Measurements from ENCODE around the gene GABBR2.
"Not testable (repeated sequence)": the region's sequence is repeated elsewhere in the genome, so short reads cannot be mapped to it uniquely, and the experiment has no call there.

Gene GABBR2

DNA sequence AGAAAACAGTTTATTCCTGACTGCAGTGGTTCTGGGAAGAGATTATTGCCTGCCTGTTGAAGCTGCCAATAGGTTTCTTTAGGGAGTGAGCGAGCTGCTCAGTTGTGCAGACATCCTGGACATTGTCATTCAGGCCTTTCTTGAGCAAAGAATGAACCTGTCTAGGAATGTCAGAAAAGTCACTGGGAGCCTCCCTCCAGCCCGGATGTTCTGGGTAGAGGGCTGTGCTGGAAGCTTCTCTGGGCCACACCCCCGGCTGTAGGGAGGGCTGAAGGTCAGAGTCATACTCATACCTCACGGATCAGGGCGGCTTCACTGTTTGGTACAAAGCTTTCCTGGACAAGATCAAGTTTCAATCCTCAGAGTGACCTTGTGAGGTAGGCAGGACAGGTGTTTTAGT lies 419.9 kb downstream of the GABBR2 start:
- no peak for TF ChIP-seq ZNF274 (IDR thresholded peaks at IDR 0.05; ENCODE audit: low read depth, low read length)
- no peak overlapping the region for H3K4me3 ChIP-seq (ENCODE audit: low read length)

DNA sequence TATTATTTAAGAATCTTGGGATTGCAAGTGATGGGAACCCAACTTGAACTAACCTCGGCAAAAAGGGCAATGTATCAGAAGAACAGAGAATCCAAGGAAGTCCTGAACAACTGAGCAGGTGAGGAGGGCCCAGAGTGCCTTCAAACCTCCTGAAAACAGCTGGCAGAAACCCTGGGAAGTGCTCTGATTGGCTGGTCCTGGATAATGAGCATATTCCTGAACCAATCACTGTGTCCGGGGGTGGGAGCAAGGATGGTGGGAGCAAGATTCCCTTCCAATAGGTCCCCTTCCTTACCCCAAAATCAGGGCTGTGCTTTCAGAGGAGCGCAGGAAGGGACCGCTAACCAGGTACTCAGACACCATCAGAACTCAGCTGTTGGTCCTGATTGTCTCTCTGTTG lies 421.4 kb downstream of the GABBR2 start:
- no peak for TF ChIP-seq ZNF274 (IDR thresholded peaks at IDR 0.05; ENCODE audit: low read depth, low read length)
- H3K4me3 ChIP-seq (ENCODE audit: low read length) = no peak overlapping the region

DNA sequence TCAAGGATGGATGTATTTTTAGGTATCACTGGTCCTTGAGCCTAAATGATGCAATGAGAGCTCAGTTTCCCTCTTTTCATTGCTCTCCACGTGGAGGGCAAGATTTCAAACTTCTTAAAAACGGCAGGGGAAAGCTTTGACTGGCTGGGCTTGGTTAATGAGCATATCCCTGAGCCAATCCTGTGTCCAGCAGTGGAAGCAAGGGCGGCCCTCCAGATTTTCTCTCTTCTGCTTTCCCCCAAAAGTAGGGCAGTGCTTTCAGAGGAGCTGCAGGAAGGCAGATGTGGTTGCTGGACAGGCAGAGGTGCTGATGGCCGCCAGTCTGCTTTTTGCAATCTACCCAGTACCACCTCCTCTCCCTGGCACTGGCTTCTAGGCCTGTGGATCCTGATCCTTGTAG lies 423.3 kb downstream of the GABBR2 start:
- TF ChIP-seq ZNF274 (IDR thresholded peaks at IDR 0.05; ENCODE audit: low read depth, low read length) = no peak
- no peak overlapping the region for H3K4me3 ChIP-seq (ENCODE audit: low read length)

GRCh38 chr9:98284754-98285153 lies 424.0 kb downstream of the GABBR2 start:
- no peak overlapping the region for H3K4me3 ChIP-seq (ENCODE audit: low read length)
- TF ChIP-seq ZNF274 (IDR thresholded peaks at IDR 0.05; ENCODE audit: low read depth, low read length) = no peak

- not testable (repeated sequence) for H3K4me3 ChIP-seq (ENCODE audit: low read length)
Measured at GRCh38 chr9:98283143-98283542, 425.6 kb downstream of the GABBR2 start.

GRCh38 chr9:98281281-98281680 lies 427.5 kb downstream of the GABBR2 start:
- H3K4me3 ChIP-seq (ENCODE audit: low read length) = no peak overlapping the region
- no peak for TF ChIP-seq ZNF274 (IDR thresholded peaks at IDR 0.05; ENCODE audit: low read depth, low read length)

DNA sequence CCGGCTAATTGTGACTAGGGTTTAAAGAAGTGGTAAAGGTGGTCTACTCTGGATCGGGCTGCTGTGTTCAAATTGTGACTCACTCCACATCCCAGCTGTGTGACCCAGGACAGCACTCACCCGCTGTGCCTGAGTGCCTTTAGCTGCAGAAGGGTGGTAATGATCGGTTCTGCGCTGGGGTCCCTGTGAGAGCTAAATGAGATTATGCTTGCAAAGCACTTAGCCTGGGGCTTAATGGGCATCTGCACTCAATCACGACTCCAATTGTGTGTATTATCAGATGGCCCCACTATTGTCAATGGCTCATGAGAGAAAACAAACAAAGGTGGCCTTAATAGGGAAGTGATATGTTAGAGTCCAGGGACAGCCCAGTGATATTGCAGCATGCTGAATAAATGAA lies 428.2 kb downstream of the GABBR2 start:
- H3K4me3 ChIP-seq (ENCODE audit: low read length) = no peak overlapping the region
- TF ChIP-seq ZNF274 (IDR thresholded peaks at IDR 0.05; ENCODE audit: low read depth, low read length) = no peak

DNA sequence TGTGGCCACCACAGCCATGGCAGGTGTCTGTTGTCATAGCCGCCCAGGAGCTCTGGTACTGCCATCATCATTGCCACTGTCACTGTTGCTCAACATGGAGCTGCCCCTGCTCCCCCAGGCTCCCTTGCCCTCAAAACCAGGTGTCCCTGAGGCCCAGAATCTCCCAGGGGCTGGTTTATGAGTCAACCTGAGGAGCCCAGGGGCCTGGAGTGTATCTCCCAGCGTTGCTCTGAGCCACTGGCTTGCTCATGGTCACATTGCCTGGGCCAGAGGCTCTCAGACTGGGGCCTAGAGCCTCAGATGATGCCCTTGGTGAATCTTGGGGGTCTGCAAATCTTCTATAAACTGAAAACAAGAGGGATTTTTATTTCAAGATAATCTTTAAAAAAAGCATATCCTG lies 428.6 kb downstream of the GABBR2 start:
- no peak overlapping the region for H3K4me3 ChIP-seq (ENCODE audit: low read length)
- TF ChIP-seq ZNF274 (IDR thresholded peaks at IDR 0.05; ENCODE audit: low read depth, low read length) = no peak

DNA sequence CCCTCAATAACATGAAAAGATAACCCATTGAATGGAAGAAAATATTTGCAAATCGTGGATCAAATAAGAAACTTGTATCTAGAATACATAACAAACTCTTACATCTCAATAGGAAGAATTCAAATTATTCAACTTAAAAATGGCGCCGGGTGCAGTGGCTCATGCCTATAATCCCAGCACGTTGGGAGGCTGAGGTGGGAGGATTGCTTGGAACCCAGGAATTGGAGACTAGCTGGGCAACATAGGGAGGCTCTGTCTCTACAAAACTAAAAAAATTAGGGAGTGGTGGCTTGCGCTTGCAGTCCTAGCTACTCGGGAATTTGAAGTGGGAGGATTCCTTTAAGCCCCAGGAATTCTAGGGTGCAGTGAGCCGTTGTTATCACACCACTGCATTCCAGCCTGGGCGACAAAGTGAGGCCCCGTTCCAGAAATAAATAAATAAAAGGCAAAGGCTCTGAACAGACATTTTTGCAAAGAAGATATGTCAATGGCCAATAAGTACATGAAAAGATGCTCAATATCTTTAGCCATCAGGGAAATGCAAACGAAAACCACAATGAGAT lies 431.7 kb downstream of the GABBR2 start:
- TF ChIP-seq ZNF274 (IDR thresholded peaks at IDR 0.05; ENCODE audit: low read depth, low read length) = no peak
- no peak overlapping the region for H3K4me3 ChIP-seq (ENCODE audit: low read length)

GRCh38 chr9:98275159-98275558 lies 433.6 kb downstream of the GABBR2 start:
- H3K4me3 ChIP-seq (ENCODE audit: low read length) = no peak overlapping the region

DNA sequence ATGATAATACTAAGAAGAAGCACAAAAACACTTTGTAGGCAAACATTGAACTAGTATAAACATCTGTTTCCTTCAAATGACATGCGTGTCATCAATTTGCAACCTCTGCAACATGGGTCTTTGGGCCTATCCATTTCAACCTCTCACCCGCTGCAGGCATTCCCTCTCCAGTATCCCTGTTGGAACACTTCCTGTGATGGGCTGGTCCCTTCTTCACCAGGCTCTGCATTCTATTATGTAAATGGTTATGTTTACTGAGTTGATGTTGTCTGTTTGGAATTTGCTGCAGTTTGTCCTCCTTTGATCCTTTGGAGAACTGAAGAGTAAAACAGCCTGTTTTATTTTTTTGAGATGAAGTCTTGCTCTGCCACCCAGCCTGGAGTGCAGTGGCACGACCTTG lies 436.7 kb downstream of the GABBR2 start:
- H3K4me3 ChIP-seq (ENCODE audit: low read length) = no peak overlapping the region
- TF ChIP-seq ZNF274 (IDR thresholded peaks at IDR 0.05; ENCODE audit: low read depth, low read length) = no peak

More at GRCh38 chr9:98275159-98275558, 433.6 kb downstream of the GABBR2 start:
- no peak for TF ChIP-seq ZNF274 (IDR thresholded peaks at IDR 0.05; ENCODE audit: low read depth, low read length)

- no peak for TF ChIP-seq ZNF274 (IDR thresholded peaks at IDR 0.05; ENCODE audit: low read depth, low read length)
- H3K4me3 ChIP-seq (ENCODE audit: low read length) = no peak overlapping the region
Measured at GRCh38 chr9:98271479-98271878, 437.3 kb downstream of the GABBR2 start.

DNA sequence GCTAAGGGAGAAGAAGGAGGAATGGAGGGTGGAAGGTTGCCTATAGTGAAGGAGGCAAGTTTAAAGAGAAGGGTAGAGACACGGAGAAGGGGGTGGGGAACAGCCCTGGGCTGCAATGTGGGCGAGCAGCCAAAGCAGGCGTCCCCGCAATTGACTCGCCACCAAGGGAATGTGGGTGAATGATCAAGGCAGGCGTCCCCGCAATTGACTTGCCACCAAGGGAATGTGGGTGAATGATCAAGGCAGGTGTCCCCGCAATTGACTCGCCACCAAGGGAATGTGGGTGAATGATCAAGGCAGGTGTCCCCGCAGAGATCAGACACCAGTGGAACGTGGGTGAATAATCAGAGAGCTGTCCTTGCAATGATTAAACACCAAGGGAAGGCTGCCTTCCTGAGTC lies 438.5 kb downstream of the GABBR2 start:
- not testable (repeated sequence) for H3K4me3 ChIP-seq (ENCODE audit: low read length)

- not testable (repeated sequence) for H3K4me3 ChIP-seq (ENCODE audit: low read length)
Measured at GRCh38 chr9:98269652-98270051, 439.1 kb downstream of the GABBR2 start.

- not testable (repeated sequence) for H3K4me3 ChIP-seq (ENCODE audit: low read length)
Measured at GRCh38 chr9:98267556-98267955, 441.2 kb downstream of the GABBR2 start.

GRCh38 chr9:98264516-98264915 lies 444.2 kb downstream of the GABBR2 start:
- no peak overlapping the region for H3K4me3 ChIP-seq (ENCODE audit: low read length)
- no peak for TF ChIP-seq ZNF274 (IDR thresholded peaks at IDR 0.05; ENCODE audit: low read depth, low read length)
